CD14-positive monocyte (primary cell): ENCODE results near the gene EIPR1. TPM values are rescaled to one million over a fixed set of nuclear protein-coding genes. Genes with fewer than 3 reads are reported as not detected.
A peak's percentile ranks its signal among the peaks of the same experiment; 100 is the strongest.

Source experiments
- DNase-seq, 3 donors: peaks; one replicate each; pipeline ENCODE4 v3.0.0-alpha.2; 2011 to 2022
- H2AFZ ChIP-seq: 2 replicates; pipeline ENCODE4 v1.6.0; 2012; ENCODE audit warnings: mild to moderate bottlenecking, low read depth, low read length, inconsistent platforms; ENCODE audit not compliant: insufficient read depth, poor library complexity, severe bottlenecking
- H3K27ac ChIP-seq, 2 donors: 1 replicate in 1 of 2; 2 replicates in 1 of 2; pipeline ENCODE4 v1.5.1; 2012 to 2013; ENCODE audit warnings: low read length in 2 of 2, control low read depth in 1 of 2, inconsistent platforms in 1 of 2, low read depth in 1 of 2, mild to moderate bottlenecking in 1 of 2
- H3K27me3 ChIP-seq, 2 donors: one replicate each; pipeline versions ENCODE4 v1.6.0 to v1.6.1; 2011 to 2013; ENCODE audit warnings: low read length in 2 of 2; ENCODE audit not compliant: control insufficient read depth in 2 of 2, insufficient read depth in 2 of 2
- H3K36me3 ChIP-seq, 2 donors: replicated peaks in 1 of 2; 1 replicate in 1 of 2; 2 replicates in 1 of 2; pipeline versions ENCODE4 v1.5.1 to v1.6.1; 2012 to 2013; ENCODE audit warnings: low read length in 2 of 2, control low read depth in 1 of 2, inconsistent platforms in 1 of 2, mild to moderate bottlenecking in 1 of 2; ENCODE audit not compliant: insufficient read depth in 2 of 2, control insufficient read depth in 1 of 2
- H3K4me1 ChIP-seq, 2 donors: 1 replicate in 1 of 2; 2 replicates in 1 of 2; pipeline versions ENCODE4 v1.5.1 to v1.6.1; 2012 to 2013; ENCODE audit warnings: low read length in 2 of 2, control low read depth in 1 of 2, inconsistent platforms in 1 of 2, mild to moderate bottlenecking in 1 of 2, moderate library complexity in 1 of 2; ENCODE audit not compliant: insufficient read depth in 2 of 2, control insufficient read depth in 1 of 2
- H3K4me2 ChIP-seq: replicated peaks from 2 replicates; pipeline ENCODE3; 2012; ENCODE audit warnings: low read length, moderate library complexity, mild to moderate bottlenecking; ENCODE audit not compliant: poor library complexity, severe bottlenecking; ENCODE audit errors: extremely low read depth
- H3K4me3 ChIP-seq, 3 experiments: fragments of 200-600 bp in 1 of 3; sonication (generic) in 1 of 3; replicated peaks in 1 of 3; 1 replicate in 2 of 3; 2 replicates in 1 of 3; pipeline ENCODE4 v1.5.1; 2011 to 2013; ENCODE audit warnings: low read length in 3 of 3, mild to moderate bottlenecking in 3 of 3, control low read depth in 2 of 3, low read depth in 2 of 3, inconsistent platforms in 1 of 3, moderate library complexity in 1 of 3
- H3K79me2 ChIP-seq: 2 replicates; pipeline ENCODE4 v1.6.0; 2012; ENCODE audit warnings: mild to moderate bottlenecking, control low read depth, inconsistent platforms, low read length, moderate library complexity; ENCODE audit not compliant: insufficient read depth
- H3K9ac ChIP-seq: 2 replicates; pipeline ENCODE4 v1.6.0; 2017; ENCODE audit warnings: low read length, mild to moderate bottlenecking; ENCODE audit not compliant: insufficient read depth, poor library complexity, severe bottlenecking
- H3K9me3 ChIP-seq, 2 donors: replicated peaks in 1 of 2; 1 replicate in 1 of 2; 2 replicates in 1 of 2; pipeline versions ENCODE4 v1.5.1 to v1.6.1; 2012 to 2013; ENCODE audit warnings: low read length in 2 of 2, control low read depth in 1 of 2; ENCODE audit not compliant: control insufficient read depth in 1 of 2, insufficient read depth in 1 of 2
- H4K20me1 ChIP-seq: 2 replicates; pipeline ENCODE4 v1.6.0; 2012; ENCODE audit warnings: mild to moderate bottlenecking, low read length, control low read depth, moderate library complexity; ENCODE audit not compliant: insufficient read depth
- H3K27ac Mint-ChIP-seq, 7 donors: one replicate each; pipeline ENCODE4 v1.8.0; 2020; ENCODE audit warnings: mild to moderate bottlenecking in 7 of 7, mixed read lengths in 7 of 7, moderate library complexity in 6 of 7, inconsistent platforms in 2 of 7
- H3K27me3 Mint-ChIP-seq, 3 donors: one replicate each; pipeline ENCODE4 v1.8.0; 2021 to 2022; ENCODE audit warnings: low read depth in 3 of 3, mild to moderate bottlenecking in 3 of 3, mixed read lengths in 3 of 3, moderate library complexity in 3 of 3, inconsistent platforms in 1 of 3
- H3K36me3 Mint-ChIP-seq, 2 donors: one replicate each; pipeline ENCODE4 v1.8.0; 2020; ENCODE audit warnings: mixed read lengths in 2 of 2, inconsistent platforms in 1 of 2, mild to moderate bottlenecking in 1 of 2
- H3K4me1 Mint-ChIP-seq: one replicate; pipeline ENCODE4 v1.8.0; 2020; ENCODE audit warnings: mild to moderate bottlenecking, mixed read lengths
- H3K4me3 Mint-ChIP-seq, 2 donors: one replicate each; pipeline ENCODE4 v1.8.0; 2020; ENCODE audit warnings: mild to moderate bottlenecking in 2 of 2, mixed read lengths in 2 of 2, moderate library complexity in 1 of 2
- H3K9me3 Mint-ChIP-seq, 7 donors: one replicate each; pipeline ENCODE4 v1.8.0; 2020 to 2022; ENCODE audit warnings: mixed read lengths in 7 of 7, mild to moderate bottlenecking in 6 of 7, moderate library complexity in 6 of 7, inconsistent platforms in 2 of 7
- WGBS: methylation state at CpG from one replicate; pipeline ENCODE4 v1.1.5; 2013; ENCODE audit warnings: missing lambda C conversion rate; ENCODE audit not compliant: insufficient coverage; 5-methylcytosine and 5-hydroxymethylcytosine counted together
- intact Hi-C, 2 donors: fragments of 100-400 bp; cut with micrococcal nuclease; formaldehyde crosslinking; loops; one replicate each; pipeline versions ENCODE4 v1.15.0 to v1.15.1; 2023
- polyA plus RNA-seq, 3 donors: library from polyadenylated mRNA; depleted of rRNA in 1 of 3; unstranded in 2 of 3; stranded (reverse) in 1 of 3; fragments of 300-500 nt in 2 of 3; fragments of >200 nt in 1 of 3; fragmentation: Illumina TruSeq in 2 of 3; gene quantifications; 1 replicate in 2 of 3; 2 replicates in 1 of 3; pipeline ENCODE4 v1.2.3, GENCODE V29; 2012 to 2021
- TF ChIP-seq, protein P1 (sequence below): fragments of 200-600 bp; IDR thresholded peaks from one replicate; pipeline ENCODE4 v1.8.0; 2022; ENCODE audit warnings: antibody characterized with exemption, mild to moderate bottlenecking

The EIPR1 gene
- polyA plus RNA-seq, 3 donors, result 19.0 to 22.4 (median 20.8) TPM

DNA sequence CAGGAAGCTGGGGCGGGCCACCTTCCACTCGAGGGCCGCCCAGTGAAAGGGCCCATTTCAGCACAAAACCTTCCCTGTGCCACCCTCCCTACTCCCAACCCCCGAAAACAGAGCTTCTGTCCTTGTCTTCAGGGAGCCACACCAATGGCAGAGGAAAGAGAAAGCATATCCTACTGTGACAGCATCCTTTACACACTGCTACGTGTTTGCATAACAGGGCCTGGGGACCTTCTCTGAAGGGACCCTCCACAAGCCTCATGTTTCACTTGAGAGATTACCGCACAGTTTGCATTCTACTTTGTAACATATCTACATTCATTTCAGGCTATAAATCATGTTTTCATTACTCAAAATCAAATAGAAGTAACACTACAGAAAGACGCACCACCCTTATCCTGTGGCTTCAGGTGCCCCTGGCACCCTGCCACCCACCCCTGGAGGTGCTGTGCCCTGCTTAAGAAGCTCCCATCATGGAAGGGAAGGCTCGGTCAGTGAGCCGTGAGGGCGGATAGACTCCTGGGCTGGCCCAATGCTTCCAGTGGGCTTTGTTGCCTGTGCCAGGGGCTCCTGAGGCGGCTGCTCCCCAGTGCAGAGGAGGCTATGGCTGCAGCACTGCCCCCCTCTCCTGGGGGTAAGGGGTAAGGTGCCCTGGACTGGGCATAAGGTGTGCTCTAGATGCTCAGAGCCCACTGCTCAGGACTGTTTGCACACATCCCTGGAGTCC is 52.0 kb downstream of the EIPR1 start:
- no peak for DNase-seq
- peak overlapping the region in 2 of 7 donors; percentile 57 to 59 for H3K27ac Mint-ChIP-seq
- H3K36me3 Mint-ChIP-seq, result peaks cover 31 to 54% of the 10 kb centered on the region in 2 donors
- no peaks in the 10 kb centered on the region for H3K4me1 ChIP-seq
- peaks cover 0 to 2% (median 0%) of the 10 kb centered on the region in 3 donors for H3K27me3 Mint-ChIP-seq
- H3K27me3 ChIP-seq, result no peaks in the 10 kb centered on the region
- H3K4me2 ChIP-seq, result no peak overlapping the region
- TF ChIP-seq, protein P1, sequence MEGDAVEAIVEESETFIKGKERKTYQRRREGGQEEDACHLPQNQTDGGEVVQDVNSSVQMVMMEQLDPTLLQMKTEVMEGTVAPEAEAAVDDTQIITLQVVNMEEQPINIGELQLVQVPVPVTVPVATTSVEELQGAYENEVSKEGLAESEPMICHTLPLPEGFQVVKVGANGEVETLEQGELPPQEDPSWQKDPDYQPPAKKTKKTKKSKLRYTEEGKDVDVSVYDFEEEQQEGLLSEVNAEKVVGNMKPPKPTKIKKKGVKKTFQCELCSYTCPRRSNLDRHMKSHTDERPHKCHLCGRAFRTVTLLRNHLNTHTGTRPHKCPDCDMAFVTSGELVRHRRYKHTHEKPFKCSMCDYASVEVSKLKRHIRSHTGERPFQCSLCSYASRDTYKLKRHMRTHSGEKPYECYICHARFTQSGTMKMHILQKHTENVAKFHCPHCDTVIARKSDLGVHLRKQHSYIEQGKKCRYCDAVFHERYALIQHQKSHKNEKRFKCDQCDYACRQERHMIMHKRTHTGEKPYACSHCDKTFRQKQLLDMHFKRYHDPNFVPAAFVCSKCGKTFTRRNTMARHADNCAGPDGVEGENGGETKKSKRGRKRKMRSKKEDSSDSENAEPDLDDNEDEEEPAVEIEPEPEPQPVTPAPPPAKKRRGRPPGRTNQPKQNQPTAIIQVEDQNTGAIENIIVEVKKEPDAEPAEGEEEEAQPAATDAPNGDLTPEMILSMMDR, result no peak
- H3K9me3 ChIP-seq, result no peaks in the 10 kb centered on the region
- no peak overlapping the region for H3K4me3 ChIP-seq
- H3K27ac ChIP-seq, result no peak overlapping the region
- no peak overlapping the region for H3K9ac ChIP-seq
- no peaks in the 10 kb centered on the region for H3K79me2 ChIP-seq
- no peak overlapping the region for H3K4me3 Mint-ChIP-seq
- no peak overlapping the region for H2AFZ ChIP-seq
- H3K36me3 ChIP-seq, result peaks cover 8 to 36% of the 10 kb centered on the region in 2 donors
- H3K9me3 Mint-ChIP-seq, result peaks cover 0 to 2% (median 0%) of the 10 kb centered on the region in 7 donors
- intact Hi-C loops, result no loop called here
- H3K4me1 Mint-ChIP-seq, result no peaks in the 10 kb centered on the region
- H4K20me1 ChIP-seq, result no peaks in the 10 kb centered on the region
- WGBS, result 97% methylated on average over 11 of the region's 11 CpGs

DNA sequence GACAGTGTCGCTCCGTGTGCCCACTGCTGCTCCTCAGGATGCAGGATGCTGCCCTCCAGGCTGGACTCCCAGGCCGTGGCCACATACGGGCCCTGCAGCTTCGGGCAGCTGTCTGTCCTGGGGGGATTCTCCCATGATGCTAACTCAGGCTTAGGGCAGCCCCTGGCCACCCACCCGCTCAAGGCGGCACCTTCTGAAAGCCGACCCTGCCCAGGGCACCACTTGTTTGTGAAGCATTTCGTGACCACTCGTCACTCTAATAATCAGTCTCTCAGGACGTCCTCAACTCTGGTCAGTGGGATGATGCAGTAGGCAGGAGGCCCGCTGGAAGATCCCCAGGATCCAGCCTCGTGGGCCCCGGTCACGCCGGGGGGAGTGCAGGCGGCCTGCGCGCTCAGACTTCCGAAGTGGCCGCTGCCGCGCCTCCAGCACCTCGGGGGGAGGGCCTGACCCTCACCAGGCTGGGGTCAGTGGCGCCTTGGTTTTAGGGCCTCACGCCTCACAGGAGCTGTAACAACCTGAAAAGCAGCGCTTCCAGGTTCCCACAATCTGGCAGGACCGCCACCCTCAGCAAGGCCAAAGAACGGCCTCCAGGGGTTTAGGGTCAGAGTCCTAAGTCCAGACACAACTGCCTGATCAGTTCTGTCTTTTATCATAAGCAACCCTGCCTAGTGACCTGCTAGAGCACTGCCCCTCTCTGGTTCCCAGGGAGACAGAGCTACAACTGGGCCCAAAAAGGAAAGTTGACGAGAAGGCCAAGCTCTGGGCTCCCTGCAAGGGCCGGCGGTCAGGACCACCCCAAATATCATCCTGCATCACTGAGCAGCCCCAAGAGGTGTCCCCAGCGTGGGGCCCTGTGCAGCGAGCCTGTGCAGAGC is 53.0 kb downstream of the EIPR1 start:
- over 99% methylated on average over 31 of the region's 34 CpGs for WGBS
- Histone ChIP-seq H3K9me3 (no peaks in the 10 kb centered on the region), H3K36me3 (peaks cover 3 to 31% of the 10 kb centered on the region in 2 donors), H3K4me3 (no peak overlapping the region), H3K27ac (no peak overlapping the region), H3K9ac (no peak overlapping the region), H3K27me3 (no peaks in the 10 kb centered on the region), H2AFZ (no peak overlapping the region), H4K20me1 (peaks cover 5% of the 10 kb centered on the region), H3K4me1 (no peaks in the 10 kb centered on the region), H3K79me2 (no peaks in the 10 kb centered on the region), H3K4me2 (no peak overlapping the region)
- DNase-seq, result no peak
- Mint-ChIP-seq H3K36me3 (peaks cover 26 to 48% of the 10 kb centered on the region in 2 donors), H3K4me3 (no peak overlapping the region), H3K27ac (peak overlapping the region in 3 of 7 donors; percentile 26 to 78 (median 38)), H3K9me3 (peaks cover 0 to 2% (median 0%) of the 10 kb centered on the region in 7 donors), H3K4me1 (no peaks in the 10 kb centered on the region), H3K27me3 (no peaks in the 10 kb centered on the region)
- intact Hi-C loops, result no loop called here
- TF ChIP-seq, protein P1, result no peak
